GM12878 (cell line): ENCODE data around the gene CHMP1A.
A peak's percentile ranks its signal among the peaks of the same experiment; 100 is the strongest.

Experiments used
- CEBPB ChIP-seq, 2 experiments: fragments of 150-350 bp in 1 of 2; IDR thresholded peaks; 2 replicates each; pipeline ENCODE4 v1.6.1; 2012 to 2014; ENCODE audit warnings: low read depth in 2 of 2, low read length in 2 of 2, borderline replicate concordance in 1 of 2, inconsistent platforms in 1 of 2
- EP300 ChIP-seq, 2 experiments: fragments of 150-350 bp in 1 of 2; IDR thresholded peaks; 2 replicates each; pipeline ENCODE4 v1.6.1; 2011 to 2012; ENCODE audit warnings: low read depth in 2 of 2, low read length in 2 of 2, borderline replicate concordance in 1 of 2, improper control_type of control experiment in 1 of 2, inconsistent platforms in 1 of 2; ENCODE audit not compliant: control insufficient read depth in 1 of 2
- EZH2 ChIP-seq: IDR thresholded peaks from 2 replicates; pipeline ENCODE4 v1.6.1; 2012; ENCODE audit warnings: low read depth, mild to moderate bottlenecking, control low read depth, inconsistent platforms, low read length, borderline replicate concordance; ENCODE audit not compliant: control insufficient read depth
- FOXM1 ChIP-seq: IDR thresholded peaks from 2 replicates; pipeline ENCODE4 v1.6.1; 2012; ENCODE audit warnings: low read depth, mild to moderate bottlenecking, inconsistent platforms, low read length, moderate library complexity
- POLR2A ChIP-seq: IDR thresholded peaks from 2 replicates; pipeline ENCODE4 v1.6.1; 2011; ENCODE audit warnings: low read depth, mild to moderate bottlenecking, low read length
- POLR2AphosphoS5 ChIP-seq: IDR thresholded peaks from 2 replicates; pipeline ENCODE4 v1.6.1; 2011; ENCODE audit warnings: mild to moderate bottlenecking, low read length, inconsistent platforms
- RFX5 ChIP-seq: IDR thresholded peaks from 2 replicates; pipeline ENCODE4 v1.6.1; 2011; ENCODE audit warnings: low read depth, low read length, improper control_type of control experiment
- SMAD1 ChIP-seq: fragments of 450-650 bp; IDR thresholded peaks from 2 replicates; pipeline ENCODE4 v1.6.1; 2018; ENCODE audit warnings: mild to moderate bottlenecking, low read depth; ENCODE audit not compliant: partially characterized antibody
- TF ChIP-seq, protein P1 (sequence below), 3 experiments: IDR thresholded peaks in 2 of 3; conservative IDR thresholded peaks in 1 of 3; 2 replicates each; pipeline ENCODE4 v1.5.1; 2011; ENCODE audit warnings: low read depth in 3 of 3, low read length in 3 of 3, mild to moderate bottlenecking in 3 of 3, control low read depth in 2 of 3, moderate library complexity in 2 of 3, inconsistent platforms in 1 of 3, mixed read lengths in 1 of 3; ENCODE audit not compliant: control insufficient read depth in 2 of 3, insufficient read depth in 1 of 3; ENCODE audit errors: extremely low read depth in 1 of 3

GRCh38 chr16:89643769-89644300 lies 13.7 kb downstream of the CHMP1A start:
- TF ChIP-seq, protein P1, sequence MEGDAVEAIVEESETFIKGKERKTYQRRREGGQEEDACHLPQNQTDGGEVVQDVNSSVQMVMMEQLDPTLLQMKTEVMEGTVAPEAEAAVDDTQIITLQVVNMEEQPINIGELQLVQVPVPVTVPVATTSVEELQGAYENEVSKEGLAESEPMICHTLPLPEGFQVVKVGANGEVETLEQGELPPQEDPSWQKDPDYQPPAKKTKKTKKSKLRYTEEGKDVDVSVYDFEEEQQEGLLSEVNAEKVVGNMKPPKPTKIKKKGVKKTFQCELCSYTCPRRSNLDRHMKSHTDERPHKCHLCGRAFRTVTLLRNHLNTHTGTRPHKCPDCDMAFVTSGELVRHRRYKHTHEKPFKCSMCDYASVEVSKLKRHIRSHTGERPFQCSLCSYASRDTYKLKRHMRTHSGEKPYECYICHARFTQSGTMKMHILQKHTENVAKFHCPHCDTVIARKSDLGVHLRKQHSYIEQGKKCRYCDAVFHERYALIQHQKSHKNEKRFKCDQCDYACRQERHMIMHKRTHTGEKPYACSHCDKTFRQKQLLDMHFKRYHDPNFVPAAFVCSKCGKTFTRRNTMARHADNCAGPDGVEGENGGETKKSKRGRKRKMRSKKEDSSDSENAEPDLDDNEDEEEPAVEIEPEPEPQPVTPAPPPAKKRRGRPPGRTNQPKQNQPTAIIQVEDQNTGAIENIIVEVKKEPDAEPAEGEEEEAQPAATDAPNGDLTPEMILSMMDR (IDR thresholded peaks at IDR 0.05 in 2 of 3, conservative IDR thresholded peaks at IDR 0.05 in 1 of 3; ENCODE audit: control insufficient read depth in 2 of 3, extremely low read depth in 1 of 3, insufficient read depth in 1 of 3, low read depth in 3 of 3, low read length in 3 of 3): no peak
- TF ChIP-seq SMAD1 (no peak), RFX5 (no peak), POLR2A (0 out of 2 replicates have a peak, but pooled peaks have one; percentile 25), EZH2 (no peak), EP300 (IDR thresholded peaks at IDR 0.05; ENCODE audit: borderline replicate concordance in 1 of 2, control insufficient read depth in 1 of 2, low read depth in 2 of 2, low read length in 2 of 2) (no peak), CEBPB (IDR thresholded peaks at IDR 0.05; ENCODE audit: borderline replicate concordance in 1 of 2, low read depth in 2 of 2, low read length in 2 of 2) (no peak), FOXM1 (no peak), POLR2AphosphoS5 (no peak)
